Heart left ventricle (tissue), 16 donors: Measurements from ENCODE around the gene PABPN1L. TPM values are rescaled to one million over a fixed set of nuclear protein-coding genes. Genes with fewer than 3 reads are reported as not detected.

Source experiments
- ATAC-seq, 4 donors: fragments of 200-7000 bp; cut with Tn5 transposase; one replicate each; pipeline ENCODE4 v1.9.1; 2020 to 2022; ENCODE audit warnings: moderate library complexity in 4 of 4, mild to moderate bottlenecking in 3 of 4, moderate number of reproducible peaks in 1 of 4
- DNase-seq, 5 donors: peaks; one replicate each; pipeline ENCODE4 v3.0.0-alpha.2; 2020
- H3K27ac ChIP-seq, 12 donors: fragments of 200-600 bp; sonication (generic) in 4 of 12; one replicate each; pipeline versions ENCODE4 v1.5.0 to v1.8.0; 2016 to 2022; ENCODE audit warnings: mild to moderate bottlenecking in 2 of 12
- H3K27me3 ChIP-seq, 9 donors: fragments of 200-600 bp; sonication (generic) in 2 of 9; one replicate each; pipeline versions ENCODE4 v1.5.1 to v1.8.0; 2016 to 2022; ENCODE audit warnings: mild to moderate bottlenecking in 3 of 9
- H3K36me3 ChIP-seq, 9 donors: fragments of 200-600 bp; sonication (generic) in 2 of 9; one replicate each; pipeline versions ENCODE4 v1.5.0 to v1.8.0; 2018 to 2022; ENCODE audit warnings: mild to moderate bottlenecking in 2 of 9
- H3K4me1 ChIP-seq, 12 donors: fragments of 200-600 bp; sonication (generic) in 4 of 12; one replicate each; pipeline versions ENCODE4 v1.5.0 to v1.8.0; 2016 to 2022; ENCODE audit warnings: mild to moderate bottlenecking in 3 of 12
- H3K4me3 ChIP-seq, 12 donors: fragments of 200-600 bp; sonication (generic) in 4 of 12; one replicate each; pipeline versions ENCODE4 v1.5.0 to v1.8.0; 2017 to 2022; ENCODE audit warnings: mild to moderate bottlenecking in 9 of 12, moderate library complexity in 4 of 12
- H3K9me3 ChIP-seq, 12 donors: fragments of 200-600 bp; sonication (generic) in 4 of 12; one replicate each; pipeline versions ENCODE4 v1.5.0 to v1.8.0; 2016 to 2022; ENCODE audit warnings: mild to moderate bottlenecking in 1 of 12
- CTCF ChIP-seq, 12 donors: fragments of 200-600 bp; sonication (generic) in 4 of 12; IDR thresholded peaks; one replicate each; pipeline versions ENCODE4 v1.5.0 to v1.8.0; 2018 to 2022; ENCODE audit warnings: antibody characterized with exemption in 12 of 12, mild to moderate bottlenecking in 5 of 12
- POLR2A ChIP-seq, 2 donors: fragments of 450-650 bp; IDR thresholded peaks; one replicate each; pipeline ENCODE4 v1.6.1; 2017; ENCODE audit warnings: antibody characterized with exemption in 2 of 2, mild to moderate bottlenecking in 2 of 2, moderate library complexity in 2 of 2
- WGBS, 4 donors: extraction: QIAGEN DNeasy Blood & Tissue Kit in 2 of 4; methylation state at CpG; one replicate each; pipeline versions ENCODE4 v1.1.5 to v1.1.7; 2013 to 2018; 5-methylcytosine and 5-hydroxymethylcytosine counted together
- intact Hi-C, 10 donors: fragments of 100-400 bp; cut with DNase I; formaldehyde crosslinking; loops; one replicate each; pipeline versions ENCODE4 v1.11.1 to v1.14.2; 2022
- polyA plus RNA-seq, 2 donors: library from polyadenylated mRNA; stranded (reverse); fragments of 200-250 nt; gene quantifications; one replicate each; pipeline ENCODE4 v1.2.3, GENCODE V29; 2013
- total RNA-seq, 9 donors: library from RNA; depleted of rRNA in 2 of 9; stranded (reverse); fragments of >200 nt in 2 of 9; fragmentation: NEBNext Ultra II Directional in 3 of 9; extraction: Animal tissue kit (Norgen Biotek cat#: 25700) in 3 of 9; gene quantifications; one replicate each; pipeline versions ENCODE4 v1.1.0 to v1.2.4, GENCODE V29; 2016 to 2023
- donor health status: ischemic (EF 13 %, LVEDD 7.1; RV severe dilation, severe dysfunction).
- donor health status: healthy with polysubstance abuse.
- donor health status: DM: no; HTN: yes; CAD: no.
- donor health status: DM: no; HTN: no; CAD: no.
- donor health status: ischemic (EF 25% LVEDD 6.9; RV normal size, moderate dysfunction).
- donor health status: ischemic (EF 25% LVEDD 5.7; RV mildly dilated, moderate dysfunction).
- donor health status: healthy.
- donor health status: DM: yes; HTN: yes; CAD: no.
- donor health status: ischemic (EF 35%, LVEDD 5.7; RV mildly dilated, moderate dysfunction).
- donor health status: nonischemic (EF 11% LVEDD 7.7; RV severe dilation, severe dysfunction).
- donor health status: DM: yes; HTN: yes; CAD: no.
- donor health status: PGD.
- donor health status: ischemic (EF 29% LVEDD 5.4; RV normal size, mild dysfunction).
- donor health status: nonischemic (EF 23%, LVEDD 6.1; RV moderate dilation, normal function).

The PABPN1L gene
- total and polyA plus RNA-seq, 11 donors, result not detected

GRCh38 chr16:88815227-88815626, 51.2 kb downstream of the PABPN1L start:
- TF ChIP-seq CTCF (IDR thresholded peaks at IDR 0.05), result no peak
- TF ChIP-seq POLR2A (IDR thresholded peaks at IDR 0.05), result no peak
- no peaks in the 10 kb centered on the region for H3K9me3 ChIP-seq
- H3K36me3 ChIP-seq, result no peaks in the 10 kb centered on the region
- intact Hi-C loops, result loop anchor here in 8 of 10 donors (5.0 to 10.0 kb wide), 8 partner anchors 50 to 400 kb away; partner anchors contain the start of genes ACSF3 (in 3 of the 8), PABPN1L (in 1 of the 8) and ZNF778 (in 1 of the 8)
- H3K4me1 ChIP-seq, result peaks cover 0 to 30% (median 19%) of the 10 kb centered on the region in 12 donors
- H3K27me3 ChIP-seq, result no peaks in the 10 kb centered on the region
- H3K27ac ChIP-seq, result no peak overlapping the region
- DNase-seq, result no peak
- no peak overlapping the region for H3K4me3 ChIP-seq
- 87 to 92% (median 89%) methylated on average over 7 to 10 of the region's 10 CpGs for WGBS, 4 donors
- no peak for ATAC-seq

- Histone ChIP-seq H3K27ac (no peak overlapping the region), H3K27me3 (no peaks in the 10 kb centered on the region), H3K4me3 (no peak overlapping the region), H3K36me3 (peaks cover 0 to 10% (median 0%) of the 10 kb centered on the region in 9 donors), H3K9me3 (no peaks in the 10 kb centered on the region), H3K4me1 (peaks cover 0 to 41% (median 24%) of the 10 kb centered on the region in 12 donors)
- DNase-seq (no peak), ATAC-seq (no peak)
- TF ChIP-seq POLR2A (IDR thresholded peaks at IDR 0.05), result no peak
- no peak for TF ChIP-seq CTCF (IDR thresholded peaks at IDR 0.05)
- 84 to 95% (median 90%) methylated on average over 13 of the region's 13 CpGs for WGBS, 4 donors
- intact Hi-C loops, result loop anchor here in 8 of 10 donors (5.0 to 10.0 kb wide), 10 partner anchors 43 to 401 kb away; partner anchors contain the start of genes ACSF3 (in 3 of the 8), GALNS (in 1 of the 8), PABPN1L (in 1 of the 8) and TRAPPC2L (in 1 of the 8)
Measured at GRCh38 chr16:88814144-88814502, 52.3 kb downstream of the PABPN1L start.

Other genes with a start within 250 kb of the PABPN1L start
- not detected for gene IL17C, start 228.1 kb downstream of the PABPN1L start, total RNA-seq
- gene IL17C, start 228.1 kb downstream of the PABPN1L start, polyA plus RNA-seq, result not detected
- gene CYBA, start 215.6 kb downstream of the PABPN1L start, total RNA-seq, result 100 to 1,000 TPM in 1 of 9 donors, 10 to 100 TPM in 8; 22.6 to 227 (median 34.4) TPM
- gene CYBA, start 215.6 kb downstream of the PABPN1L start, polyA plus RNA-seq, result 10 to 100 TPM; 46.5 to 48.8 TPM
- gene MVD, start 203.6 kb downstream of the PABPN1L start, total RNA-seq, result 10 to 100 TPM; 17.5 to 26.8 (median 20.6) TPM
- 10 to 100 TPM; 22.3 to 41.2 TPM for gene MVD, start 203.6 kb downstream of the PABPN1L start, polyA plus RNA-seq
- gene SNAI3, start 180.2 kb downstream of the PABPN1L start, total RNA-seq, result 1 to 10 TPM in 6 of 9 donors, under 1 TPM in 3; 0.76 to 9.5 (median 1.4) TPM
- 1 to 10 TPM; 1.7 to 4.4 TPM for gene SNAI3, start 180.2 kb downstream of the PABPN1L start, polyA plus RNA-seq
- 10 to 100 TPM in 8 of 9 donors, 1 to 10 TPM in 1; 9.3 to 28.5 (median 15.4) TPM for gene RNF166, start 160.3 kb downstream of the PABPN1L start, total RNA-seq
- 10 to 100 TPM; 14.7 to 21.8 TPM for gene RNF166, start 160.3 kb downstream of the PABPN1L start, polyA plus RNA-seq
- gene CTU2, start 160.2 kb downstream of the PABPN1L start, total RNA-seq, result 10 to 100 TPM in 7 of 9 donors, 1 to 10 TPM in 2; 6.5 to 20.8 (median 12.3) TPM
- 10 to 100 TPM; 16.0 to 20.8 TPM for gene CTU2, start 160.2 kb downstream of the PABPN1L start, polyA plus RNA-seq
- 10 to 100 TPM; 14.2 to 59.7 (median 19.7) TPM for gene PIEZO1, start 81.4 kb downstream of the PABPN1L start, total RNA-seq
- gene PIEZO1, start 81.4 kb downstream of the PABPN1L start, polyA plus RNA-seq, result 10 to 100 TPM; 31.2 to 45.0 TPM
- 1 to 10 TPM in 4 of 9 donors, under 1 TPM in 5; 0.23 to 6.1 (median 0.70) TPM for gene CDT1, start 62.9 kb downstream of the PABPN1L start, total RNA-seq
- under 1 TPM; 0.19 to 0.40 TPM for gene CDT1, start 62.9 kb downstream of the PABPN1L start, polyA plus RNA-seq
- gene APRT, start 54.7 kb downstream of the PABPN1L start, total RNA-seq, result 10 to 100 TPM; 26.6 to 75.8 (median 44.2) TPM
- gene APRT, start 54.7 kb downstream of the PABPN1L start, polyA plus RNA-seq, result 100 to 1,000 TPM in 1 of 2 donors, 10 to 100 TPM in 1; 62.6 to 129 TPM
- gene GALNS, start 9.7 kb downstream of the PABPN1L start, total RNA-seq, result 10 to 100 TPM; 10.7 to 22.7 (median 13.3) TPM
- gene GALNS, start 9.7 kb downstream of the PABPN1L start, polyA plus RNA-seq, result 10 to 100 TPM; 14.1 to 16.4 TPM
- 10 to 100 TPM; 20.3 to 65.7 (median 44.2) TPM for gene TRAPPC2L, start 9.5 kb downstream of the PABPN1L start, total RNA-seq
- gene TRAPPC2L, start 9.5 kb downstream of the PABPN1L start, polyA plus RNA-seq, result 10 to 100 TPM; 30.3 to 51.3 TPM
- 10 to 100 TPM in 2 of 9 donors, 1 to 10 TPM in 7; 5.0 to 12.0 (median 5.8) TPM for gene CBFA2T3, start 110.5 kb upstream of the PABPN1L start, total RNA-seq
- gene CBFA2T3, start 110.5 kb upstream of the PABPN1L start, polyA plus RNA-seq, result 10 to 100 TPM in 1 of 2 donors, 1 to 10 TPM in 1; 5.5 to 11.1 TPM
- 10 to 100 TPM; 10.3 to 26.3 (median 19.3) TPM for gene ACSF3, start 227.2 kb upstream of the PABPN1L start, total RNA-seq
- gene ACSF3, start 227.2 kb upstream of the PABPN1L start, polyA plus RNA-seq, result 10 to 100 TPM; 12.2 to 22.9 TPM